Panc1 (cell line): ENCODE data around the gene CCDC92B.

Experiments
- CTCF ChIP-seq: fragments of 450-650 bp; IDR thresholded peaks from 2 replicates; pipeline ENCODE4 v1.5.1; 2017; ENCODE audit warnings: mild to moderate bottlenecking
- POLR2AphosphoS5 ChIP-seq: IDR thresholded peaks from 2 replicates; pipeline ENCODE4 v1.6.1; 2012; ENCODE audit warnings: mild to moderate bottlenecking, low read depth, low read length, moderate library complexity
- SIN3A ChIP-seq: IDR thresholded peaks from 2 replicates; pipeline ENCODE4 v1.6.1; 2012; ENCODE audit warnings: low read depth, mild to moderate bottlenecking, low read length, moderate library complexity, borderline replicate concordance; ENCODE audit not compliant: insufficient read depth
- TF ChIP-seq, protein P1 (sequence below), 2 experiments: IDR thresholded peaks; 2 replicates each; pipeline ENCODE4 v1.6.1; 2011 to 2012; ENCODE audit warnings: low read depth in 2 of 2, control low read depth in 1 of 2, low read length in 1 of 2, mild to moderate bottlenecking in 1 of 2, moderate library complexity in 1 of 2; ENCODE audit not compliant: insufficient read depth in 1 of 2

- no peak for TF ChIP-seq CTCF
- no peak for TF ChIP-seq POLR2AphosphoS5
- TF ChIP-seq SIN3A, result no peak
- TF ChIP-seq, protein P1, sequence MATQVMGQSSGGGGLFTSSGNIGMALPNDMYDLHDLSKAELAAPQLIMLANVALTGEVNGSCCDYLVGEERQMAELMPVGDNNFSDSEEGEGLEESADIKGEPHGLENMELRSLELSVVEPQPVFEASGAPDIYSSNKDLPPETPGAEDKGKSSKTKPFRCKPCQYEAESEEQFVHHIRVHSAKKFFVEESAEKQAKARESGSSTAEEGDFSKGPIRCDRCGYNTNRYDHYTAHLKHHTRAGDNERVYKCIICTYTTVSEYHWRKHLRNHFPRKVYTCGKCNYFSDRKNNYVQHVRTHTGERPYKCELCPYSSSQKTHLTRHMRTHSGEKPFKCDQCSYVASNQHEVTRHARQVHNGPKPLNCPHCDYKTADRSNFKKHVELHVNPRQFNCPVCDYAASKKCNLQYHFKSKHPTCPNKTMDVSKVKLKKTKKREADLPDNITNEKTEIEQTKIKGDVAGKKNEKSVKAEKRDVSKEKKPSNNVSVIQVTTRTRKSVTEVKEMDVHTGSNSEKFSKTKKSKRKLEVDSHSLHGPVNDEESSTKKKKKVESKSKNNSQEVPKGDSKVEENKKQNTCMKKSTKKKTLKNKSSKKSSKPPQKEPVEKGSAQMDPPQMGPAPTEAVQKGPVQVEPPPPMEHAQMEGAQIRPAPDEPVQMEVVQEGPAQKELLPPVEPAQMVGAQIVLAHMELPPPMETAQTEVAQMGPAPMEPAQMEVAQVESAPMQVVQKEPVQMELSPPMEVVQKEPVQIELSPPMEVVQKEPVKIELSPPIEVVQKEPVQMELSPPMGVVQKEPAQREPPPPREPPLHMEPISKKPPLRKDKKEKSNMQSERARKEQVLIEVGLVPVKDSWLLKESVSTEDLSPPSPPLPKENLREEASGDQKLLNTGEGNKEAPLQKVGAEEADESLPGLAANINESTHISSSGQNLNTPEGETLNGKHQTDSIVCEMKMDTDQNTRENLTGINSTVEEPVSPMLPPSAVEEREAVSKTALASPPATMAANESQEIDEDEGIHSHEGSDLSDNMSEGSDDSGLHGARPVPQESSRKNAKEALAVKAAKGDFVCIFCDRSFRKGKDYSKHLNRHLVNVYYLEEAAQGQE (IDR thresholded peaks at IDR 0.05; ENCODE audit: insufficient read depth in 1 of 2, low read depth in 2 of 2, low read length in 1 of 2), result no peak
These were observed 38.4 kb downstream of the CCDC92B start for GRCh38 chr17:2710803-2711607.
